GM18502 (cell line): ENCODE data around the gene ZIC1.

Experiments used
- ATAC-seq: cut with Tn5 transposase; IDR thresholded peaks from one replicate; pipeline ENCODE4 v1.9.1; 2021; ENCODE audit warnings: mild to moderate bottlenecking; ENCODE audit not compliant: unreplicated experiment, poor library complexity

ZIC1 gene

GRCh38 chr3:147419781-147420224 is 10.6 kb downstream of the ZIC1 start:
- no peak for ATAC-seq

- ATAC-seq, result no peak
Observed at GRCh38 chr3:147420353-147421183, 11.4 kb downstream of the ZIC1 start.

DNA sequence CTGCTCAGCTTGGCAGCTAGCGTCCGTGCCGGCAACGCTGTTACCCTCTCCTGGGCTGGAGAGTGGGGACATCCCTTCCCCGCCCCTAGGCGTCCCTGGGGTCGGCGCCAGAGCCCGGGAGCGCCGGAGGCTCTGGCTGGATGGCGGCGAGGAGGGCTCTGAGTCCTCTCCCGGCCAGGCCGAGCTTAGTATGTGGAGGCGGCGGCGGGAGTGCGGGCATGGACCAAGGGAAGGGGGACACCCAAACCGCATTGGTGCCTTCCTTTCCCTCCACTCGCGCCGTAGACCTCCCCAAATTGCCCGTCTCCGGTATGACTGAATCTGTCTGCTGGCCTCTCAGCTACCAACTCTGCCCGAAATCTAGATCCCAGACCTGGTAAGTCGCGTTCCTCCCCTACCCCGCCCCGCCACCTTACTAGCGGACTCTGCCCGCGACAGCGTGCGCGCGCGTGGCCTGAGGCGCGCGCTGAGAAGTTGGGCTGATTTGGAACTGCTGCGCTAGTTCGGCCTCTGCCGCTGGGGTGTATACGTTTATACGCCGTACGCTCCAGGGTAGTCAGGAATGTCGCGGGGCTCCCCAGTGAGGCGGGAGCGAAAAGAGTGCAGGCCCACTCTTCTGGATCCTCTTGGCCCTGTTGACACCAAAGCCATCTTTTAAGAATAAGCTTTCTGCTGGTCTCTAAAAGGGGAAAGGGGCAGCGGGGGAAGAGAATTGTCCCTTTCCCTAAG is 12.2 kb downstream of the ZIC1 start:
- ATAC-seq, result no peak

- no peak for ATAC-seq
Observed at GRCh38 chr3:147422196-147422595, 13.0 kb downstream of the ZIC1 start.

DNA sequence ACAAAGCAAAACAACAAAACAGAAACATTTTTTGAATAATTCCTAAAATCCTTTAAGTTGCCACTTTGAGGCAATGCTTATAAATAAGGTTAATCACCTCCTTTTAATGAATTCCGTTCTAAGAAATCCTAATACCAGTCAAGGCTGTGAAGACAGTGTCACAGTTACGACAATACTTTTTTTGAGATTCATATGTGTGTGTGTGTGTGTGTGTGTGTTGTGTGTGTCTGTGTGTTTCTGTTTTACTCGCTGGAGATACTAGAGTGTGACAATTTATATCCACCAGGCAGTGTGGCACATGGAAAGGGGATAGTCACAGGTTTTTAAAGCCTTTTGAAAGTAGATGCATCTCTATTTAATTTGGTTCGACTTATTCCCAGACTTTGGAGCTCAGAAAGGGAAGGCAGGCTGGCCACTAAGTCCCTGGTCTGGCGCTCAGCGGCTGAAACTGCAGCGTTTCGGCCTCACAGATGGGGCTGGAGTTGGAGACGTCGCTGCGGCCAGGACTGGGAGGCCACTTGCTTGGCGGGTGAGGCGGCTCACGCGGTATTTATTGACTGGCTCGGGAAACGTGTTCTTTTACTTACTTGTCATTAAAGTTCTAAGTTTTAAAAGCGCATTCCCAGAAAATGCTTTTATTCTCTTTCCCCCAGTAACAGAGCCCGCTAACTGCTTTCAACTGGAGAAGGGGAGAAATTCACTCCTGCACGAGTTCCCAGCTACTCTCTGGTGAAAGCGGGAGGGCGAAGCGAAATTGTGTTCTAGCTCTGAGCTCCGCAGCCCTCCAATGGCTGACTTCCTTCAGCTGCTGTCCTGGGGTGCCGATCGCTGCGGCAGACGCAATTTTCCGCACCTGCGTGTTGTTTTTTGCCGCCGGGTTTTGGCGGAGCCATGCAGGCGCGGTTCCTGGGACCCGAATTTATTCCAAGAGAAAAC is 13.7 kb downstream of the ZIC1 start:
- ATAC-seq, result no peak

- ATAC-seq, result no peak
Observed at GRCh38 chr3:147423537-147423797, 14.3 kb downstream of the ZIC1 start.

DNA sequence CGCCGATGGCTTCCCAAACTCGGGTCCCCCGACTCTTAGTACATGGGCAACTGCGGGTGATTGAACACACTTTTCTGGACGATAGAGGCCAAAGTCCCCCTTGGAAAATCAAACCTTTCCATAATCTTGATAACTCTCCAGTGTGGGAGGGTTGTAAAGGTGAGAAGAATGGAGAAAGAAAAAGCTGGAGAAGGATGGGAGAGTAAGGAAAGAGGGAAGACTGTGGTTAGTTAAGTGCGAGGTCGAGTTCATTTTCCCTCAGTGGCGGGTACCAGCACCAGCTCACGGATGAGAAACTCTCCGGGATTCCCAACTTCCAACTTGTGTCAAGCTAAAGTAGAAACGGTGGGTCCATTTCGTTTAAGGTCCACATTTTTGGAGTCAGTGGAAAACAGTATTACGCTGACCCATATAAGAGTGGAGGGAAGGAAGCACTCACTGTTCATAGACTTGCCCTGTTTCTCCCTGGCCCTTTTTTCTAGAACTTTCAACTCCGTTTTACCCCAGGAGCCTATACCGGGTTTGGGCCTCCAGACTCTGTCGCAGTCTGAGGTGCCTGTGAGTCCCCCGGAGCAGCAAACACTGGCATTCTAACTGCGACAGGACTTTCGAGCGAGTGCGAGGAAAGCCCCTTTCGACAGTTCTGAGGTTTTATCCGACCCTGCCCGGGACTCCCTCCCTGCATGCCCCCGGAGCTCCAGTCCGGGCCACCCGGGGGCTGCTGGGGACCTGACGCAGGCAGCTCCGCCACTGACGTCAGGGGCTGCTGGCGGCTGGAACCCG is 14.8 kb downstream of the ZIC1 start:
- no peak for ATAC-seq

- no peak for ATAC-seq
Observed at GRCh38 chr3:147424581-147425387, 15.6 kb downstream of the ZIC1 start.

- no peak for ATAC-seq
Observed at GRCh38 chr3:147425388-147425850, 16.3 kb downstream of the ZIC1 start.

- no peak for ATAC-seq
Observed at GRCh38 chr3:147426931-147427330, 17.8 kb downstream of the ZIC1 start.

DNA sequence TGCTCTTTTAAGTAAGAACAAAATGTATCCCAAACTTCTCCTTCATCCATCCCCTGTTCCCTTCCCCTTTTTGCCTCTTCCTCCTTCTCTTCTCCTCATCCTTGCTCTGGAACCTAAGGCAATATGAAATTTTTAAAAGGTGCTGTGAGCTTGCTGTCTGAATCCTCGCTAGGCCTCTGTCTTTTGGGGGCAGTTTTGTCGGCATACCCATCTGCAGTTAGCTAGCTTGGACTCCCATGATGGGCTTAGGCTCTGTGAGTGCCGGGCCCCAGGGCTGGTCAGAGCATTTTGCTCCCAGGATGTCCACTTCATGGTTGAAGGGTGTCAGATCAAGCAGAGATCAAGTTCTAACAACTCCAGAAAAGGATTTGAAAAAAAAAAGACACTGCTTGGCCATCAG is 18.6 kb downstream of the ZIC1 start:
- ATAC-seq, result no peak

DNA sequence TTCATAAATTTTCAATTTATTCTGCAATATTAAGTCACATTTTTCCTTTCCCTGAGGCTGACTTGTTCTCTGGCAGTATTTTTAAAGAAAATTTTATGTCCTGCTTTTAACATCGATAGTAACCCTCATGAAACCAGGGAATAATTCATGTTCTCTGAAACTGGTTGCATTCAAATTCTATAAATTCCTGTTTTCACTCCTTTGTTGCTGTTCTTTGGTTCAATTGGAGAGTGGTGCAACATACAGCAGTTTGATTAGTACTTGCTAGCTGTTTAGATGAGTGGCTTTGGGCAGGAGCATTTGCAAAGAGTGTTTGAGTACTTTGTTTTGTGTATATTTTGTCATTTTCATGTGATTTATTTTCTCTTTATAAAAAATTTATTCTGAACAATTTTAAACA is 19.2 kb downstream of the ZIC1 start:
- no peak for ATAC-seq

DNA sequence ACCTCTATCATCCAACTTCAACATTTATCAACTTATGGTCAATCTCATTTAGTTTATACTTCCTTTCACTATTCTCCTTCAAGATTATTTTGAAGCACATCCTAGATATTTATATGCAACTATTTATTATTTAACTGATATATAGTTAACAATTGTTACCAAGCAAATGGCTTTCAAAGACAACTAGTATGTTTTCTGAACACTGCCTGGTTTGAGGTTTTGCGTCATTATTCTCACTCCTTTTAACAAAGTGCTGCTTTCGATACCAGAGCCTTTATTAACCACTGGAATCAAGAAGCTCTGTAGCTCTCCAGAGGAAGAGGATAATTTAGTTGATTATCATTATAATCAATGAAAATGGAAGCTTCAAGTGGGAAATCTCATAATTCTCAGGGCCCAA is 19.6 kb downstream of the ZIC1 start:
- ATAC-seq, result no peak

GRCh38 chr3:147431751-147432150 is 22.6 kb downstream of the ZIC1 start:
- ATAC-seq, result no peak

DNA sequence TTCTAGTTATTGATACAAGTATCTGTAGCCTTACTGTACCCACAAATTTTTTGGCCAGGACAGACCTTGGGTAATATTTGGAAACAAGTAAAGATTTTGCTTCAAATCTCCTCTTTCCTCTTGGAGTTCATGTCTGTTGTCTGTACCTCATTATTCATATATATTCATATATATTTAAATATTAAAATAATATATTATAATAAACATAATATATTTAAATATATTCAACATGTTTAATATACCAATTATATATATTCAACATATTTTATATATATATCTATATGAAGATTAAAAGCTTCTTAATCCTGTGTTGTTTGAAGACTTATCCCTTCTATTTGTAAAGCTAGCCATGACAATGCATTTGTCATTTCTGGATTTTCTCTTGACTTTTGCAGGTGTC is 38.1 kb downstream of the ZIC1 start:
- ATAC-seq, result no peak

- ATAC-seq, result no peak
Observed at GRCh38 chr3:147449669-147450068, 40.5 kb downstream of the ZIC1 start.

- no peak for ATAC-seq
Observed at GRCh38 chr3:147458995-147459704, 50.0 kb downstream of the ZIC1 start.

DNA sequence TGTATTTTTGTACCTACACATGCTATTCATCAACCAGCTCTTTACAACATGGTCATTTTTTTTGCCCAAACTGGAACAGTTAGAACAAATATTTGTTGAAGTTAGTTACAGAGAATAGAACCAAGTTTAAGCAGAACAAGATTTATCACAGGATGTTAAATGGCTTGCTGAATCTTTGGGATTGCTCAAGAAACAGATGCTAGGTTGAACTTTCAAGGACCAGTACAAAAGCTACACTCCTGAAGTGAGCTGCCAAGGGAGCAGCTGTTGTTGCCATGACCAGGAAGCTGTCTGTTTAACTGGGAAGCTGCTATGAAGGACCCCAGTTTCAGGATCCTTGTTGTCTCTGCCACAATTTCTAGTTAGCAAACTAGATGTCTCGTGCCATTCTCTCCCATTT is 53.7 kb downstream of the ZIC1 start:
- no peak for ATAC-seq
